Esophagus mucosa (tissue), 1 donor: ENCODE measurements around the gene WIPF2. TPM values are rescaled to one million over a fixed set of nuclear protein-coding genes. Genes with fewer than 3 reads are reported as not detected.
"Not testable (repeated sequence)": the region's sequence is repeated elsewhere in the genome, so short reads cannot be mapped to it uniquely, and the experiment has no call there.

ENCODE experiments used
- ATAC-seq: fragments of 200-7000 bp; cut with Tn5 transposase; one replicate; pipeline ENCODE4 v1.9.1; 2020
- total RNA-seq: library from RNA; stranded (reverse); gene quantifications from one replicate; pipeline ENCODE4 v1.2.4, GENCODE V29; 2023
- donor health status: DM: yes; HTN: yes; CAD: no.

The WIPF2 gene
- total RNA-seq, 1 donor from 2014 or later: 27.2 TPM

DNA sequence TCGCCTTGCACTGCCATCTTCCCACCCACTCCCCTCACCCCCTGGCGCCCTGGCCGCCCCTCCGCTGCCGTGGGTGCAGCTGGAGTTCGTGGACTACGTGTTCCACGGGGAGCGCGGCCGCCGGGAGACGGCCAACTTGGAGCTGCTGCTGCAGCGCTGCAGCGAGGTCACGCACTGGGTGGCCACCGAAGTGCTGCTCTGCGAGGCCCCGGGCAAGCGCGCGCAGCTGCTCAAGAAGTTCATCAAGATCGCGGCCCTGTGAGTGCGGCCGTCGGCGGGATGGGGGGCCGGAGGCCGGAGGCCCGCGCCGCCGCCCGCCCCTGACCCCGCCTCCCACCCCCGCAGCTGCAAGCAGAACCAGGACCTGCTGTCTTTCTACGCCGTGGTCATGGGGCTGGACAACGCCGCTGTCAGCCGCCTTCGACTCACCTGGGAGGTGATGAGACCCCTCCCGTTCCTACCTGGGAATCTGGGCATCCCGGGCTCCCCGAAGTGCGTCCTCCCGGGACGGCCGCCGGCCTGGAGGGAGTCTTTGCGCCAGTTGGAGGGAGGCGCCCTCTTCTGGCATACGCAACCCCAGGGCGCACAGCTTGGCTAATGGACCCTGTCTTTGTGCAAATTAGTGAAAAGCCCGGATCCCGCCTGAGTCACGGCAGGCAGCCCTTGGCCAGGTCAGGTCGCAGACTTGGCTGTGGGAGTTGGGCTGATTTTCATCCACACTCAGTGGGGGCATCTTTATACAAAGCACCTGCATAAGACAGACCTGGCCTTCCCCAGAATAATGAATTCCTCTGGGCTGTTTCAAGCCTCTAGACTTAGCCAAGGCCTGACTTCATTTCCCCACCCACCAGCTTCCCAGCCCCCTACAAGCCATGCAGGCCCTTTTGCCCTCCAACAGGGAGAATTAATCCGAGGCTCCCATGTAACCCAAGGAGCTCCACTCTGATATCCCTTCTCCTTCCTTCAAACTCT lies 27.6 kb upstream of the WIPF2 start:
- ATAC-seq: peak; percentile 51

DNA sequence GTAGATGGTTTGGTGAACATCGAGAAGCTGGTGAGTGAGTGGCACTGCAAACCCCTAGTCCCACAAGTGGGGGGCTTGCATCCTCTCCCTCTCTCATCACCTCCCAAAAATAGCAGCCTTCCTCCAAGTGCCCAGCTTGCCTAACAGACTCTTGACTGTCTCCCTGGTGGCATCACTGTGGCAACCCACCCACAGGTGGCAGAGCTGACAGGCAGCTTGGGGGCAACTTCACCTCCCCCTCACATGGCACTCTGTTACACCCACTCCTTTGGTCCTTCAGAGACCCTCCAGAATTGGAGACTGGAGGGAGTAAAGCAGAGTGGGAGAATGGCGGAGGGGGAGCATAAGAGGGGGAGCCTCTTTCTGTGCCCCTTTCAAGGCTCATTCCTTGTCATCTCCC lies 26.1 kb upstream of the WIPF2 start:
- no peak for ATAC-seq

DNA sequence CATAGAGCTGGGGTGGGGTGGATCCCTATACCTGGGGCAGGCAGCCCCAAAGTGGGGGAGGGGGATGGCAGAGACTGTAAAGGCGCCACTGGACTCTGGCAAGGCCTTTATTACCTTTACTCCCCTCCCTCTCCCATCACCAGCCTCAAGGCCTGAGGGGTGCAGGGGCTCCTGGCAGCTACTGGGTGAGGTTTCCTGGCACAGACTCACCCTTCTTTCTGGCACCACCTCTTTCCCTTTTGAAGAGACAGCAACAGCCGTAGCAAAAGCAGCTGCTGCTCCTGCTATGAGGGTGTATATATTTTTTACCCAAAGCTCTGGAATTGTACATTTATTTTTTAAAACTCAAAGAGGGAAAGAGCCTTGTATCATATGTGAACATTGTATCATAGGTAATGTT lies 24.3 kb upstream of the WIPF2 start:
- ATAC-seq: peak; percentile 2

DNA sequence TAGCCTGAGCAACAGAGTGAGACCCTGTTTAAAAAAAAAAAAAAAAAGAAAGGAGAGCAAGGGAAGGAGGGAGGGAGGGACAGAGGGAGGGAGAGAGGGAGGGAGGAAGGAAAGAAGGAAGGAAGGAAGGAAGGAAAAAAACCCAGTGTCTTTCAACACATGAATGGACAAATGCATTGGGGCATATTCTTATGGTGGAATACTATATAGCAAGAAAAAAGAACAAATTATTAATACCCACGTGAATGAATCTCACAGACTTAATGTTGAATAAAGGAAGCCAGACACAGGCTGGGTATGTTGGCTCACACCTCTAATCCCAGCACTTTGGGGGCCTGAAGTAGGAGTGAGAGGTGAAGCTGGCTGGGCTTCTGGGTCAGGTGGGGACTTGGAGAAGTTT lies 21.6 kb upstream of the WIPF2 start:
- no peak for ATAC-seq

DNA sequence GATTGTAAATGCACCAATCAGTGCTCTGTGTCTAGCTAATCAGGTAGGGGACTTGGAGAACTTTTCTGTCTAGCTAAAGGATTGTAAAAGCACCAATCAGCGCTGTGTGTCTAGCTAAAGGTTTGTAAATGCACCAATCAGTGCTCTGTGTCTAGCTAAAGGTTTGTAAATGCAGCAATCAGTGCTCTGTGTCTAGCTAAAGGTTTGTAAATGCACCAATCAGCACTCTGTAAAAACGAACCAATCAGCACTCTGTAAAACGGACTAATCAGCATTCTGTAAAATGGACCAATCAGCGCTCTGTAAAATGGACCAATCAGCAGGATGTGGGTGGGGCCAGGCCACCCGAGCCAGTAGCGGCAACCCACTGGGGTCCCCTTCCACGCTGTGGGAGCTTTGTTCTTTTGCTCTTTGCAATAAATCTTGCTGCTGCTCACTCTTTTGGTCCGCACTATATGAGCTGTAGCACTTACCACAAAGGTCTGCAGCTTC lies 21.1 kb upstream of the WIPF2 start:
- ATAC-seq: not testable (repeated sequence)

DNA sequence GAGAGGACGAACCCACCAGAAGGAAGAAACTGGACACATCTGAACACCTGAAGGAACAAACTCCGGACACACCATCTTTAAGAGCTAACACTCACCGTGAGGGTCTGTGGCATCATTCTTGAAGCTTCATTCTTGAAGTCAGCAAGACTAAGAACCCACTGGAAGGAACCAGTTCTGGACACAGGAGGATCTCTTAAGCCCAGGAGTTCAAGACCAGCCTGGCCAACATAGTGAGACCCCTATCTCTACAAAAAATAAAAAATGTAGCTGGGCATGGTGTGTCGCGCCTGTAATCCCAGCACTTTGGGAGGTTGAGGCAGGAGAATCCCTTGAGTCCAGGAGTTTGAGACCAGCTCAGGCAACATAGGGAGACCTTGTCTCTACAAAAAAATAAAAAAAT lies 20.5 kb upstream of the WIPF2 start:
- ATAC-seq: no peak

DNA sequence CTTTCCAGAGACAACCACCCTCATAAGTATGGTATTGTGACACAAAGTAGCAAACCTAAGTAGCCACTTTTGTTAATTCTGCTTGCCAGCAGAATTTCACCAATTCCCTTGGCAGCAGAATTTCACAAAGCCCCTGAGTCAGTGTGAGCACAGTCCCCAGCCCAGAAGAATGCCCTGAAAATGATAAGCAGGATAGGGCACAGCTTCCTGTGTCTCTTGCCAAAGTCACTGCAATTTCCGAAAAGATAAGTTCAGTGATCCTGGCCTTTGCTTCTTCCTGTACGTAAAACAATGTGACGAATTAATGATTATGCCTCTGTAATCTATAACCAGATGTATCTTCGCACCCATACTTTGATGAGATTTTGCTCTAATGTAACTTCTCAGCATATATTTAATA lies 16.0 kb upstream of the WIPF2 start:
- no peak for ATAC-seq

DNA sequence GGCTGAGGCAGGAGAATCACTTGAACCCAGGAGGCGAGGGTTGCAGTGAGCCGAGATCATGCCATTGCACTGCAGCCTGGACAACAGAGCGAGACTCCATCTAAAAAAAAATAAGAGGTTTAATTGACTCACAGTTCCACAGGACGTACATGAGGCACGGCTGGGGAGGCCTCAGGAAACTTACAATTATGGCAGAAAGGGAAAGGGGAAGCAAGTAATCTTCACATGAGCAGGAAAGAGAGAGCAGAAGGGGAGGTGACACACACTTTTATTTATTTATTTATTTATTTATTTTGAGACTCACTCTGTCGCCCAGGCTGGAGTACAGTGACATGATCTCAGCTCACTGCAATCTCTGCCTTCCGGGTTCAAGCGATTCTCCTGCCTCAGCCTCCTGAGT lies 12.9 kb upstream of the WIPF2 start:
- not testable (repeated sequence) for ATAC-seq

DNA sequence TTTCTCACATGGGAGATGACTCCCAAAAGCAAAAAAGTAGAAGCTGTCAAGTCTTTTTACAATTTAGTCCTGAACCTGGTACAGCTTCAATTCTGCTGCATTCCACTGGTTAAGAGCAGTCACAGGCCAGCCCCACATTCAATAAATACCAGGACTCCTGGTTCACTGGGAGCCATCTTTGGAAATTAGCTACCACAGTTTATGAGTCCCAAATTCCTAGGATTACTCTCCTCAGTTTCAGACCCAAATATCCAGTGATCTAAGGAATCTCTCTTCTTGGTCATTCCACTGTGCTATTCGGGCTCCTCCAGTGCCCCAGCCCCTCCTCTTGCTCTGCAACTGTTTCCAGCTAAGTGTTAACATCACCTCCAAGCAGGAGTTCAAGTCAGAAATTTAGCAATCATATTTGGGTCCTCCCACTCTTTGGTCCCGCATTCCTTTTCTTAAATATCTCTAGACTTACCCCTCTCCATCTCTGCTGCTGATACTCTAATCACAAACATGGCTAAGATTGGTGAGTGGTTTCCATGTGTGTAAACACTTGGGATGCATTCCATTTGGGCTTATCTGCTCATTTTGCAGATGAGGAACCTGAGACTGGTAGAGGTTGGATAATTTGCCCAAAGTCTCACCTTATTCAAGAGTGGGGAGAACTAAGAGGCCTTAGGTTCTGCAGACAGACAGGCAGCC lies 9.6 kb upstream of the WIPF2 start:
- ATAC-seq: no peak

DNA sequence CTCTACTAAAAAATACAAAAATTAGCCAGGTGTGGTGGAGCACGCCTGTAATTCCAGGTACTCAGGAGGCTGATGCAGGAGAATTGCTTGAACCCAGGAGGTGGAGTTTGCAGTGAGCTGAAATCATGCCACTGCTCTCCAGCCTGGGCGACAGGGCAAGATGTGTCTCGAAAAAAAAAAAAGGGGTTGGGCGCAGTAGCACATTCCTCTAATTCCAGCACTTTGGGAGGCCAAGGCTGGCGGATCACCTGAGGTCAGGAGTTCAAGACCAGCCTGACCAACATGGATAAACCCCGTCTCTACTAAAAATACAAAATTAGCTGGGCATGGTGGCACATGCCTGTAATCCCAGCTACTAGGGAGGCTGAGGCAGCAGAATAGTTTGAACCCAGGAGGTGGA lies 5.2 kb upstream of the WIPF2 start:
- not testable (repeated sequence) for ATAC-seq

DNA sequence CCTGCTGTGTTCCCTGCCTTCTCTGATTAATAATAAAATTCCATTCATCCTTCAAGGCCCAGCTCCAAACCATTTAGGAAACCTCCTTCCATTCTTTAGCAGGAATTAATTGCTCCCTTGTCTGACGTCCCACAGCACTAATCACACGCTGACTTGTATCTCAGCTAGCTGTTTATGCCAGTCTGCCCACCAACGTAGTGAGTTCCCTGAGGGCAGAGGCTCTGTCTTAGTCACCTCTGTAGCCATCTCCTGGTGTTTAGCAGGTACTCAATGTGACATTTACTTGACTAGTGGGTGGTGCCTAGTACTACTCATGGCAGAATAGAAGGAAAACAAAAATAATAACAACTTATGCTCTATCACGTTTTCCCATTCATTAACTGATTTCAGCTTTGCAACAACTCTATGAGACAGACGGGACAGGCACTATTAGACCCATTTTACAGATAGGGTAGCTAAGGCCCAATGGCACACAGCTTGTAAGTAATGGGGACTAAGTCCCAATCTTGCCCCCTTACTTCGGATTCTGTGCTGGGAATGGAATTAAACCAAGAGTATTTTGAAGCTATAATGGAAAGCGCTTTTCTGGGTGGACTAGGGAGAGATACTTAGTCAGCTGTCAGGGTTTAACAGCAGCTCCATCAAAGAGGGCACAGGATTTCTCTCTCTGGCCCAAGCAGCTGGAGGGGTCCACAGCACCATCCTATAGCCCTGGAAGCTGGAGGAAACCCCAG lies 931 bp upstream of the WIPF2 start:
- ATAC-seq: peak; percentile 30

DNA sequence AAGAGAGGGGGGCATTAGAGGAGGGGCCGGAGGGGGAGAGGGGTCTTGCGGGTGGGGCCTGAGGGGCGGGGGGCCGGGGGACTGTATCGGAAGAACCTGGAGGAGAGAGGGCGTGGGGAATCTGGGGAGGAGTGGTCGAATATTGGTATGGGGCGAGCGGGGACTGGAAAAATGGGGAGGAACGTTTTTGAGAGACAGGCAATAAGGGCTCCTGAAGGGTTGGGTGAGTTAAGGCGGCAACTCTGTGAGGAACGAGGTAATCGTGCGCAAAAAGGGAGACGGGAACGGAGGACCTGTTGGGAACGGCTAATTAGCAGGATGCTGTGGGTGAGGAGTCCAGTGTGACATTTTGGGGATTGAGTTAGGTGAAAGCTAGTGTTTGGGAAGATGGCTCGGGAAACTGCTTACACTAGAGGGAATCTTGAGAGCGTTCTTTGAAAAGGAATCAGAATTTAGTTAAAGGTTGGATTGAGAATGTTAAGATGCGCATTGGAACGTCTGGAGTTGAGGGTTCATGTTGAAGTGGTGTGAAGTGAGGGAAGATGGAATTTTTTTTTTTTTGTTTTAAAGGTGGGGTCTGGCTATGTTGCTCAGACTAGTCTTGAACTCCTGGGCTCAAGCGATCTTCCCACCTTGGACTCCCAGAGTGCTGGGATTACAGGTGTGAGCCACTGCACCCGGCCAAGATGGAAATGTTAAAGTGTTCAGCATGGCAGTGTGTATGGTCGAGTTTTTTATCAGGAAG lies 662 bp downstream of the WIPF2 start:
- peak; percentile 41 for ATAC-seq

DNA sequence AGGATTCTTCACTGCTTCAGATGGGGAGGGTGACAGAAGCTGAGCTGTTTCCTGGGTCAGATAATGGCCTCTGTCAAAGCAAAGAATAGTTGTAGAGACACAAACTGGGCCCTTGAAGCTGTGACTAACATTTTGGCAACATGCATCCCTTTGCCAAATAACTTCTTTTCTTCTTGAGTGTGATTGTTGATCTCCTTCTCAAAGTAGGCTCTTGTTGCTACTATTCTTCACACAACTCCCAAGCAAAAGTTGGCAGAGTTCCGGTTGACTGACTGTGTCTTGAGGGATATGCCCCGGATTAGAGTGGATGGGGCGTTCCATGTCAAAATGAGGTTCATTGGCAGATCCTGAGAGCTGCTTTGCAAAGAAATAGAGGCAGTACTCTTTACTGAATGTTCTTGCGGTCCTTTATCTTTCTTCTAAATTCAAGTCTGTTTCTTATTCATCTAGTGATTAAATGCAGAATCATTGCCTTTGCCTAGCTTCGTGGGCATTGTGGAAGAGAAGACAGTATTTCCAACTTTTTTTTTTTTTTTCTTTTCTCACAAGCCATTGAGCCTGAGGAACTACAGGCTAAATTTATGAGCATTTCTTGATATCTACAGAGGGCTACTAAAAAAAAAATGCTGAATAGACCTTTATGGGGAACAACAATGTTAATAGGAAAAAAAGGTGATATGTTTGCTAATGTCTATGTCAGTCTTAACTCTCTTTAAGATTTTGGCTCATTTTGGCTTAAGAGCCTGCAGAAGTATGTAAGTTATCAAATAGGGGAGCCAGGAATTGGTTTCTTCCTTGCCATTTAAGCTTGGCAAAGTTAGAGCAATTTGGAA lies 5.8 kb downstream of the WIPF2 start:
- ATAC-seq: peak; percentile 70

DNA sequence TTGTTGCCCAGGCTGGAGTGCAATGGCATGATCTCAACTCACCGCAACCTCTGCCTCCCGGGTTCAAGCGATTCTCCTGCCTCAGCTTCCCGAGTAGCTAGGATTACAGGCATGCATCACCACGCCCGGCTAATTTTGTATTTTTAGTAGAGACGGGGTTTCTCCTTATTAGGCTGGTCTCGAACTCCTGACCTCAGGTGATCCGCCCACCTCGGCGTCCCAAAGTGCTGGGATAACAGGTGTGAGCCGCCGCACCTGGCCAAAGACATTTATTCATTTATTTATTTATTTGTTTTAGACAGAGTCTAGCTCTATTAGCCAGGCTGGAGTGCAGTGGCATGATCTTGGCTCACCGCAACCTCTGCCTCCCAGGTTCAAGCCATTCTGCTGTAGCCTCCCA lies 10.0 kb downstream of the WIPF2 start:
- ATAC-seq: not testable (repeated sequence)

DNA sequence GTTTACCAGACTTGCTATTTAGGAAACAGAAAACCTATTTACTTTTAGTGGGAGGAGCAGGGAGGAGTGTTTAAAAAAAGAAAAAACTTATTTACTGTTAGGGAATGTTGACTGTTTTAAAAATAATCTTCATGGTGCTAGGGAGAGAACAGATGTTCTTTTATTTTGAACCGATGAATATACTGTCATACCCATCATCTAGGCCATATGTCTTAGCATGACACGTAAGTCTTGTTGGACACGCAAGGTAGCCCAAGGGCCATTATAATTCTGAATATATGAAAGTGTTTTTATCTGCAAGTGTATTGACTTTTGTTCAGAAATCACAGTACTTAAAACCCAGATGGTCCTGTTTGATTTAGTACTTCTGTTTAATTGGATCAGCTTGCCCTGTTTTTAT lies 11.6 kb downstream of the WIPF2 start:
- ATAC-seq: no peak

DNA sequence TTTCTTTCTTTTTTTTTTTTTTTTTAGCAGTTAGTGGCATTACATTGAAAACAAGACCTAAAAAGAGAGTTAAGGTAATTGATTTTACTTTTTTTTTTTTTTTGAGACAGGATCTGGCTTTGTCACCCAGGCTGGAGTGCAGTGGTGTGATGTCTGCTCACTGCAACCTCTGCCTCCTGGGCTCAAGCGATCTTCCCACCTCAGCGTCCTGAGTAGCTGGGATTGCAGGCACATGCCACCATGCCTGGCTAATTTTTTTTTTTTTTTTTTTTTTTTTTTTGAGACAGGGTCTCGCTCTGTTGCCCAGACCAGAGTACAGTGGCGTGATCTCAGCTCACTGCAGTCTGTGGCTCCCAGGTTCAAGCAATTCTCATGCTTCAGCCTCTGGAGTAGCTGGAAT lies 12.8 kb downstream of the WIPF2 start:
- ATAC-seq: not testable (repeated sequence)

DNA sequence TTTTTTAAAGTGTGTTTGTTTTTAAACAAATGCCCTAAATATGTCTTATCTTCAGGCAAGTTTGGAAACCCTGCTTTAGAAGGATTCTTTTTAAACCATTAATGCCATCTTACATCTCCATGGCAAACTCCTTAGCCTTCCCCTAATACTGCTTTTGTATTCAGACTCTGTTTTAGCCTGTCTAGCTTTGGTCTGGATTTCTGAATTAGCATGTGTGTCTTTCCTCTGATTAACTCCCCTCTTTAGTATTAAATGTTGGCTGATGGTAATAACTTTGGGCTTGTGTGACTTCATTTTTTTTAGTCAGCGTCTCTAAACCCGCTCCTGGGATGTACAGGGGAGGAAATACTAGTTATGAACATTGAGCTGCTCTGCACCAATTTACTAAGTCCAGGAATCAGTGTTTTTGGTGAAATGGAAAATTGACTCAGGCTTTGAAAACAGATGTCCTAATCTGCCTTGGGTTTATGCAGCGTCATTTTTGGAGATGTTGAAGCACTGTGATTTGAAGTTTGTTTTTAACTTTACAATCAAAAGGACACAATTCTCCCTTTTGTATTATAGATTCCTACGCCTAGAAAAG lies 22.2 kb downstream of the WIPF2 start:
- ATAC-seq: no peak

DNA sequence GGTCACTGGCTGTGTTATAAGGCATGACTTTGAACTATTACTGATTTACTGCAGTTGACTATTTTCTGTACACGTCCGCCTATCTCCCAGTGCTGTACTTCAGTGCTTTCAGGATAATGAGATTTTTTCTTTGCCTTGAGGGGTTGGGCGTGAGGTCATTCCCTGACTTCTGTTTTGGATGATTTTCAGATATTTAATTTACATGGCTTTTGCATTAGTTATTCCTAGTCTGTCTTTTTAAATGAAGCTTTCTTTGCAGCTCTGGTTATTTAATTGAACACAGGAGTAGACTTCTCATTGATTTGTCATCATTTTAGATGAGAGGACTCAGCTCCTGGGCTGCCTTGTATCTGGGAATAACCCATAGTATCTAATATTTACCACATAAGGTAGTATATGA lies 23.7 kb downstream of the WIPF2 start:
- ATAC-seq: no peak

DNA sequence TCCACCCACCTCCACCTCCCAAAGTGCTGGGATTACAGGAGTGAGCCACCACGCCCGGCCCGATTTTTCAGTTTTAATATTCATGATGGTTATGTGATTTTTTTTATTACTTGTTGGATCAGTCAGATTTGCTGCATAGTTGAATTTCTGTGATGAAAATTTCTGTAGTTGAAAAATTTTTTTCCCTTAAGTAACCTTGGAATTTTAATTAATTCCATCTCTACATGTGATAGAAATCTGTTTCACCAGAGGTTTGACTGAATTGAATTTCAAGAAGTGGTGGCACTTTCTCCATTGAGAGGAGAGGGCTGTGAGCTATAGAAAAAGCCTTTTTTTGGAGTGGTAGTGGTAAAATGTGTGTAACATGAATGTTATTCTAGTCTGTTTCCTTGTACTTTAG lies 24.7 kb downstream of the WIPF2 start:
- ATAC-seq: no peak

DNA sequence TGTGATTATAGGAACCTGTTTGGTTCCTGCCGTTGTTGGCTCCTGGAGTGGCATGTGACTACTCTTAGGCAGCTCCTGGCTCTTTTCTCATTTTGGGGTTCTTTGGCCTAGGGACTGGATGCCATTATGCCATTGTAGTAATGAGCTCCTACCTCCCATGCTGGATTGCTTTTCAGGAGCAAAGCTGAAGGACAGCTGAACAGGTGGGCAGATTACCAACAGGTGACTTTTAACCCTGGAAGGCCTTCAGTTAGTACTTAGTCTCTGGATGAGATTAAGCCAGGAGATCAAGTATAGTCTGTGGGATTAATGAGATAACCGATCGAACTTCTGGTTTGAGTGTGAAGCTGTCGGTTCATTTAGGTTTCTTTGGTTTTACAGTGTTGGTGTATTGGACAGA lies 25.2 kb downstream of the WIPF2 start:
- ATAC-seq: no peak

DNA sequence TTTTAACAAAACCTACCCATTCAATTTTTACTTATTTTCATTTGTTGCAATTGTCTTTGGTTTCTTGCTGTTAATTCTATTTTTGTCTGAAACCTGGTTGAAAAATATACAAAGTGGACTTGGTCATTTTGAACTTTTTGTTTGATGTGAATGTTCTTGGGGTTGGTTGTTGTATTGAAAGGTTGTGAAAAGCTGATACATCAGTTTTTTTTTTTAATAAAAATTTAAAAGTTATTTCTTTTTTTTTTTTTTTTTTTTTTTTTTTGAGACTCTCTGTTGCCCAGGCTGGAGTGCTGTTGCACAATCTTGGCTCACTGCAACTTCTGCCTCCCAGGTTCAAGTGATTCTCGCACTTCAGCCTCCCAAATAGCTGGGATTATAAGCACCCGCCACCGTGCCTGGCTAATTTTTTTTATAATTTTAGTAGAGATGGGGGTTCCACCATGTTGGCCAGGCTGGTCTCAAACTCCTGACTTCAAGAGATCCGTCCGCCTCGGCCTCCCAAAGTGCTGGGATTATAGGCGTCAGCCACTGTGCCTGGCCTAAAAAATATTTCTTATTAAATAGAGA lies 28.9 kb downstream of the WIPF2 start:
- no peak for ATAC-seq
